ENCODE results near the gene CARS2.

Gene CARS2

GRCh38 chr13:110620596-110620995 lies 85.3 kb downstream of the CARS2 start:
- no peak for DNase-seq
- Histone ChIP-seq H3K4me3 (ENCODE audit: low read depth, low read length) (no peak overlapping the region), H3K27ac (no peak overlapping the region), H3K27me3 (replicated peaks) (no peaks in the 10 kb centered on the region), H3K36me3 (replicated peaks) (peaks cover 20% of the 10 kb centered on the region)
- in situ Hi-C loops (cut with HindIII; ENCODE audit: low pct_ligation_motif_present, low sequenced_read_pairs): no loop called here
- TF ChIP-seq CTCF (IDR thresholded peaks at IDR 0.05; ENCODE audit: low read depth, low read length, missing control alignments): no peak

DNA sequence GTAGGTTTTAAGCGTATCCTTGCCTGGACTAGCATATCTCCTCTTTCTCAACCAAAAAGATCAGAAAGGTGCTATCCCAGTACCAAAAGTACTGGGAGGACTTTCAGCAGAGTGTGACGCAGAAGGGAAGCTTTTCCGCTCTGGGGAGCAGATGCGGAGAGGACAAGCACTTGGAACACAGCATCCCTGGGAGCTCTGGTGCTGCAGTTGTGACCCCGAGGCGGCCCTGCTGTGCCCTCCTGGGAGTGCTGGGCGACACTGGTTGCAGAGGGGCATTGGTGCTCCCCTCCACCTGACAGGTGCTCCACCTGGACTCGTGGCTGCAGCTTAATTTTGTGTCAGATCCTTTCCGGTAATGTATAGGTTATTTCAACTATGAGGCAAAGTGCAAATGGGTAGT lies 87.1 kb downstream of the CARS2 start:
- in situ Hi-C loops (cut with HindIII; ENCODE audit: low pct_ligation_motif_present, low sequenced_read_pairs): no loop called here
- Histone ChIP-seq H3K27ac (no peak overlapping the region), H3K4me3 (ENCODE audit: low read depth, low read length) (no peak overlapping the region), H3K36me3 (replicated peaks) (peaks cover 17% of the 10 kb centered on the region), H3K27me3 (replicated peaks) (no peaks in the 10 kb centered on the region)
- no peak for DNase-seq
- TF ChIP-seq CTCF (IDR thresholded peaks at IDR 0.05; ENCODE audit: low read depth, low read length, missing control alignments): no peak

DNA sequence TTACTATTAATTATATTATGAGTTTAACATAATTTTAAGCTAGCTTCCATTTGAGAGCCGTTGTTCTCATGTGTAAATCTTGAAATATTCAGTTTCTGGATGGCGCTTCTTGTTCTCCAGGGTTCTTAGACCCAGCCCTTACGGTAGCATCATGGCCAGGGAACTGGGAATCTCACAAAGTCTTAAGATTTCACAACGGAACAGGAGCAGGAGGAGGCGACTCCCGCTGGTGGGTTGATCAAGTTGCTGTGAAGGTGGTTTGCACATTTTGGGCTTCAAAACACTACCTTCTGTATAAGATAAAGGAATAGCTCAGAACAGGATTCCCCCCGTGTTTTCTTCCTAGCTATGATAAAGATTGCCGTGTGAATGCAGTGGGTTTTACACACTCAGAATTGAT lies 87.7 kb downstream of the CARS2 start:
- TF ChIP-seq CTCF (IDR thresholded peaks at IDR 0.05; ENCODE audit: low read depth, low read length, missing control alignments): no peak

DNA sequence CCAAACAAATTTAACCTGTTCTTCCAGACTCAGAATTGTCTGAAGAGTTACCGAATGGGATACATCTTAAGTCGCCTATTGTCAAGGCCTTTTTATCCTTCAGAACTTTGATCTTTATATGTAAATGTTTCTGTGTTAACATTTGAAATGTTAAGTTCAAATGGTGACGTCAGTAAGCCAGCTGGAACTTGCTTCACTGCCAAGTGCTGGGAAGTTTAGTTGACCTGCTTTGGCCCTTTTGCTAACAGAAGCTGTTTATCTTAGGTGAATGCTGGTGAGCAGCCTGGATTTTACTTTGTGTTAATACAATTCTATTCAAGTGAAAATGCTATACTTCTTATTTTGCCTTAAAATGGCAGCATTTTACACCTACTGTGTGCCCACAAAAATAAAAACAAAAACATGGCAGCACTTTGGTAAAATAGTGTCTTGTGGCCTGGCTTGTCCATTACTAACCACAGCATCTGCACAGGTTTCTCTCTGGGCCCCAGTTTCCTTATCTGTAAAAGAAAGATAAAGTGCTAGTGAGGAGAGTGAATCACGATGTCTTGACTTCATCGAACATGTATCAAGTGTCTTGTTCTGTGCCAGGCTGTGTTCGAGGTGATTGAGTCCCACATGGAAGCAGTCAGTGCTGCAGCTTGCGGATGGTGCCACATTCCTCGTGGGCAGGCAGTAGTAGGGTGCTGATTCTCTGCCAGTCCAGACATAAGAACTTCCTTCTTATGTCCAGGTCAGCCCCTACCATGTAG lies 88.4 kb downstream of the CARS2 start:
- H3K4me3 ChIP-seq (ENCODE audit: low read depth, low read length): no peak overlapping the region
- peak overlapping the region; percentile 87 for H3K27ac ChIP-seq
- in situ Hi-C loops (cut with HindIII; ENCODE audit: low pct_ligation_motif_present, low sequenced_read_pairs): no loop called here
- no peaks in the 10 kb centered on the region for H3K27me3 ChIP-seq (replicated peaks)
- peaks cover 6% of the 10 kb centered on the region for H3K36me3 ChIP-seq (replicated peaks)
- peak; percentile 78 for DNase-seq
- no peak for TF ChIP-seq CTCF (IDR thresholded peaks at IDR 0.05; ENCODE audit: low read depth, low read length, missing control alignments)

More for the DNA sequence above, 87.7 kb downstream of the CARS2 start:
- H3K4me3 ChIP-seq (ENCODE audit: low read depth, low read length): no peak overlapping the region
- H3K27ac ChIP-seq: peak overlapping the region; percentile 87
- H3K36me3 ChIP-seq (replicated peaks): peaks cover 13% of the 10 kb centered on the region
- in situ Hi-C loops (cut with HindIII; ENCODE audit: low pct_ligation_motif_present, low sequenced_read_pairs): no loop called here
- no peaks in the 10 kb centered on the region for H3K27me3 ChIP-seq (replicated peaks)
- DNase-seq: no peak

GRCh38 chr13:110616103-110617101 lies 89.5 kb downstream of the CARS2 start:
- peak overlapping the region; percentile 87 for H3K27ac ChIP-seq
- in situ Hi-C loops (cut with HindIII; ENCODE audit: low pct_ligation_motif_present, low sequenced_read_pairs): no loop called here
- peaks cover 2% of the 10 kb centered on the region for H3K36me3 ChIP-seq (replicated peaks)
- DNase-seq: peak; percentile 45
- H3K27me3 ChIP-seq (replicated peaks): no peaks in the 10 kb centered on the region
- H3K4me3 ChIP-seq (ENCODE audit: low read depth, low read length): peak overlapping the region; percentile 86
- peak; percentile 48 for TF ChIP-seq CTCF (IDR thresholded peaks at IDR 0.05; ENCODE audit: low read depth, low read length, missing control alignments)
